Placental epithelial cell (primary cell): ENCODE measurements around the gene UQCR11. TPM values are rescaled to one million over a fixed set of nuclear protein-coding genes. Genes with fewer than 3 reads are reported as not detected.

Source experiments
- small RNA-seq: library from RNA; depleted of rRNA; stranded (forward); fragments of <200 nt; gene quantifications from one replicate; pipeline ENCODE3, GENCODE V24; 2012
- total RNA-seq: library from RNA; depleted of rRNA; stranded (reverse); fragments of >200 nt; gene quantifications from 2 replicates; pipeline ENCODE4 v1.2.3, GENCODE V29; 2012

The UQCR11 gene
- 37.4 and 43.6 TPM in 2 replicates for total RNA-seq

DNA sequence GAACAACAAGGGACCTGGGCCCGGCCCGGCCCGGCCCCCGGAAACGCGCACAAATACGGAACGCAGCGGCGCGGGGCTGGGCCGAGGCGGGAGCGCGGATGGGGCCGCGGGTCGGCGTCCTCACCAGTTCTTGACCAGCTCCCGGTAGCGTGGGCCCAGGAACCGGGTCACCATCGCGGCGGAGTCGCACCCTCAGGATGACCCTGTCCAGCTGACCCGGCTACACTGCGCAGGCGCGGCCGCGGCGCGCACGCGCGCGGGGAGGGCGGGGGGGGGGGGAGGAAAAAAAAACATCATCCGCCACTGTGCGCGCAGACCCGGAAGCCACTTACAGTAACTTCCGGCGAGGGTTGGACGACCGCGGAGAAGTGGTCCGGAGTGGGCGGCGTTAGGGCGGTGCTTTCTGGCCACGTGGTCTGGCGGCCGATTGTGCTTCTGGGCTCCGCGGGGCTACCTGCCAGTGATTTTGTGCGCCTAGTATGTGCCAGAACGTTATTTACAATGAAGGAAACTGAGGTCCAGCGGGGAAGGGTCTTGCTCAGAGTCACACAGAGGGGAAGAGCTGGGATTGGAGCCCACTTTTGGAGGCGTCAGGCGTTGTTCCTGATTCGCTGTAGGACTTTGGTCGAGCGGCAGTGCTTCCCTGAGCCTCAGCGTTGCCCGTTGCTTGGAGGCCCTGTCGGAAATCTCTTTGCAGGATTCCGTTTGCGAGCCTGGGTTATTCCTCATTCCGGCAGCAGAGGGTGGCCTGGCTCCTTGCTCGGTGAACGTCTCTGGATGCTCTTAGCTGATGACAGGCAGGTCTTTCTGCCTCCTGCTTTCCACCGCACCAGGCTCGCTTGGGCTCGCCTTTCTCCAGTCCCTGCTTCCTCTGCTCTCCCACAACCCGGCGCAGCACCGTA is at the start of gene UQCR11:
Gene UQCR11, minus strand, starts transcription at position 227 of the 902 bp plus-strand sequence. Its CDS starts 53 bp downstream, at position 174.

DNA sequence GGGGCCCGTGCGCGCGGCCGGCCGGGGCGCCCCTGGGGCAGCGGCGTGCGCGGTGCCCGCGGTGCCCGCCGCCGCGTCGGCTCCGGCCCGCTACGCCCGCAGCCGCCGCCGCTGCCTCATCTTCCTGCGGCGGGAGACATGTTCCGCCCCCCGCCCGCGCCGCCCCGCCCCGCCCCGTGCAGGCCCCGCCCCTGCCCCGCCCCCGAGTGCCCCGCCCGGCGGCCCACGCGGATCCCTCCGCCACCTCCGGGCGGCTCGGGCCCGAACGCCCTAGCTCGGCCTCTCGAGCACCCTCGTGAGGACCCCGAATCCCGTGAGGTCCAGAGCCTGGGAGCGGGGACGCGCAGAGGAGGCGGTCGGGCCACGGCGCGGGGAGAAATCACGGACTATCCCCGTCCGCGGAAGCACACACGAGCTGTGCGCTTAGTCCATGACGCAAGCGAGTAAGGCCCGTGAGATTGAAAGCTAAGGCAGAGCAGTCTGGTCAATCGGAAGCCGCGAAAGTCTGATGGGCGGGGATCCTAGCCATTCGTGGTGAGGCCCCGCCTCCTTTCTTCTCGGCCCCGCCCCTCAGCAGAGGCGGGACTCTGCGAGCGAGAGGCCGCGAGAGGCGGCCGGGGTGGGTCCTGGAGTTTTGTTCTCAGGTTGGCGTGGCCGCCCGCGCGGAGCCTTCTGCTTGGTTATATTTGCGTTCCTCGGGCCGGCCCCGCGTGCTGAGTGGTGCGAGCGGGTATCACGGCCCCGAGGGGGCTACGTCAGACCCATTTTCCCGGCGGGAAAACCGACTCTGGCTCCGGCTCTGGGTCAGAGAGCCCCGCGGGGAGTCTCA is 47.4 kb upstream of the UQCR11 start, which contains the start of gene TCF3:
Gene TCF3, minus strand, starts transcription at position 145 of the 829 bp plus-strand sequence. CDS start 2,367 bp downstream, outside the sequence.

DNA sequence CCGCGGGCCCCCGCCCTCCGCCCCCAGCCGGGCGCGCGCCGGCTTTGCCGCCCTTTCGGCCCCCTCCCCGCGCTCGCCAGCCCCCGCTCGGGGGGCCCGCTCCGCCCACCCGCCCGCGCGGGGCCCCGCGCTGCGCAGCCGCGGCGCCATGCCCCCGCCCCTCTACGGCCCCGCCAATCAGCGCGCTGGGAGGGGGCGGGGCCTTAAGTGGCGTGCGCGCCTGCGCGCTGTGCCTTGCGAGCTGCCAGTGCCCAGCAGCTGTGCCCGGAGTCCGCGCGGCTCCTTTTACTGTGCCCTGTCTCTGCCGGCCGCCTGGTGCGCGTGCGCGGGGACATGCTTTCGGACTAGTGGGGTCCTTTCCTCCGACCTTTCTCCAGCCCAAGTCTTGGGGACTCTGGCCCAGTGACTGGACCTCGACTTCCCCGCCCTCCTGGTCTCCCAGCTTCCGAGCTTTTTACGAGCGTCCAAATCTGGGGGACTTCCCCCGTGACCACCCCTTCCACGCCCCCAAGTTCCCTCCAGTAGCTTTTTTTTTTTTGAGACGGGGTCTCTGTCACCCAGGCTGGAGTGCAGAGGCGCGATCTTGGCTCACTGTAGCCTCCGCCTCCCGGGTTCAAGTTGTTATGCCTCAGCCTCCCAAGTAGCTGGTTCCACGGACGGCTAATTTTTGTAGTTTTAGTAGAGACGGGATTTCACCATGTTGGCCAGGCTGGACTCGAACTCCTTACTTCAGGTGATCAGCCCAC is 12.3 kb downstream of the UQCR11 start, which contains the start of gene MBD3:
Gene MBD3, minus strand, starts transcription at position 111 of the 746 bp plus-strand sequence. CDS start 234 bp downstream, outside the sequence.

DNA sequence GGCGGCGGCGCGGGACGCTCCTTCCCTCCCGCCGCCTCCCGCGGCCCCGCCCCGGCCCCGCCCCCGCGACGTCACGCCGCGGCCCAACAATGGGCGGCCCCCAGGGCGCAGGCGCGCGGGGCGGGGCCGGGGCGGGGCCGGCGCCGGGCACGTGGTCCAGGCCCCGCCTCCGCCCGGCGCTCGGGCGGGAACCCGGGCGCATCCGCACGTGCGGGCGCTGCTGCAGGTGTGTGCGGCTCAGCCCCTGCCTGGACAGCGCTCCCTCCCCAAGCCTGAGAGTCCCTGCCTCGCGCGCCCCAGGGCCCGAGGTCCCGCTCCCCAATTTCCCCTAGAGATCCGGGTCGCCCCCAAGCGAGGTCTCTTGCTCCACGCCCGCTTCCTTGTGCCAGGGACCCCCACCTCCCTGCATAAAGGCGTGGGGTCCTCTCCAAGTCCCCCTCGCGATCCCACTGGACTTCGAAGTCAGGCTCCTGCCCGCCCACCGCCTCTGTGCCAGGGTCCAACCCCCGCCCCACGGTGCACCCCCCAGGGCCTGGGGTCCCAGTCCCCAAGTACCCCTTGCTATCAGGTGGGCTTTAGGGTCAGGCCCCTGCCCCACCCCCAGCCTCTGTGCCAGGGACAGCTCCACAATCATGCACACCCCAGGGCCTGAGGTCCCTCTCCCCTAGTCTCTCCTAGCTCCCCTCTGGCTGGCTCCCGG is 36.8 kb downstream of the UQCR11 start, which contains the start of gene MEX3D:
Gene MEX3D, minus strand, starts transcription at position 6 of the 700 bp plus-strand sequence. CDS start 267 bp downstream, outside the sequence.

Small RNA genes within 50 kb of the gene (small RNA-seq; reads per million reads assigned to genes)
- gene AC005943.2, result not detected
- not detected for gene RN7SL477P
- gene RNU6-1223P, result not detected

Other genes with a start within 250 kb of the UQCR11 start
- 34.9 and 91.4 TPM in 2 replicates for gene NDUFS7, start 221.6 kb downstream of the UQCR11 start, total RNA-seq
- gene GAMT, start 203.9 kb downstream of the UQCR11 start, total RNA-seq, result 13.3 and 15.5 TPM in 2 replicates
- gene DAZAP1, start 197.9 kb downstream of the UQCR11 start, total RNA-seq, result 27.1 and 58.3 TPM in 2 replicates
- gene RPS15, start 167.1 kb downstream of the UQCR11 start, total RNA-seq, result 534 and 674 TPM in 2 replicates
- gene APC2, start 155.3 kb downstream of the UQCR11 start, total RNA-seq, result 0.22 and 0.39 TPM in 2 replicates
- gene C19orf25, start 126.2 kb downstream of the UQCR11 start, total RNA-seq, result 30.1 and 36.9 TPM in 2 replicates
- gene PCSK4, start 115.1 kb downstream of the UQCR11 start, total RNA-seq, result 2.5 and 3.1 TPM in 2 replicates
- 5.1 and 7.9 TPM in 2 replicates for gene REEP6, start 114.3 kb downstream of the UQCR11 start, total RNA-seq
- gene ADAMTSL5, start 92.4 kb downstream of the UQCR11 start, total RNA-seq, result 40.8 and 55.7 TPM in 2 replicates
- not detected in 2 replicates for gene PLK5, start 81.4 kb downstream of the UQCR11 start, total RNA-seq
- gene MEX3D, start 37.1 kb downstream of the UQCR11 start, total RNA-seq, result 80.5 and 91.2 TPM in 2 replicates
- 67.5 and 121 TPM in 2 replicates for gene MBD3, start 12.6 kb downstream of the UQCR11 start, total RNA-seq
- gene TCF3, start 47.2 kb upstream of the UQCR11 start, total RNA-seq, result 50.3 and 85.7 TPM in 2 replicates
- not detected in 2 replicates for gene ONECUT3, start 148.0 kb upstream of the UQCR11 start, total RNA-seq
- gene ATP8B3, start 206.8 kb upstream of the UQCR11 start, total RNA-seq, result 4.0 and 5.9 TPM in 2 replicates
- 13.7 and 19.7 TPM in 2 replicates for gene REXO1, start 243.0 kb upstream of the UQCR11 start, total RNA-seq